GM12865 (cell line): ENCODE measurements around the gene KASH5.

Experiments
- DNase-seq: peaks from one replicate; pipeline ENCODE4 v3.0.0; 2010; ENCODE audit warnings: low read depth
- H3K4me3 ChIP-seq: 2 replicates; pipeline ENCODE4 v1.5.1; 2011; ENCODE audit warnings: mild to moderate bottlenecking, low read depth, low read length, control low read depth
- TF ChIP-seq, protein P1 (sequence below): IDR thresholded peaks from 2 replicates; pipeline ENCODE4 v1.5.1; 2011; ENCODE audit warnings: low read length, control low read depth, low read depth, inconsistent platforms; ENCODE audit not compliant: insufficient read depth; ENCODE audit errors: missing control alignments

The KASH5 gene

GRCh38 chr19:49434907-49435583, 47.0 kb downstream of the KASH5 start:
- H3K4me3 ChIP-seq, result no peak overlapping the region
- TF ChIP-seq, protein P1, sequence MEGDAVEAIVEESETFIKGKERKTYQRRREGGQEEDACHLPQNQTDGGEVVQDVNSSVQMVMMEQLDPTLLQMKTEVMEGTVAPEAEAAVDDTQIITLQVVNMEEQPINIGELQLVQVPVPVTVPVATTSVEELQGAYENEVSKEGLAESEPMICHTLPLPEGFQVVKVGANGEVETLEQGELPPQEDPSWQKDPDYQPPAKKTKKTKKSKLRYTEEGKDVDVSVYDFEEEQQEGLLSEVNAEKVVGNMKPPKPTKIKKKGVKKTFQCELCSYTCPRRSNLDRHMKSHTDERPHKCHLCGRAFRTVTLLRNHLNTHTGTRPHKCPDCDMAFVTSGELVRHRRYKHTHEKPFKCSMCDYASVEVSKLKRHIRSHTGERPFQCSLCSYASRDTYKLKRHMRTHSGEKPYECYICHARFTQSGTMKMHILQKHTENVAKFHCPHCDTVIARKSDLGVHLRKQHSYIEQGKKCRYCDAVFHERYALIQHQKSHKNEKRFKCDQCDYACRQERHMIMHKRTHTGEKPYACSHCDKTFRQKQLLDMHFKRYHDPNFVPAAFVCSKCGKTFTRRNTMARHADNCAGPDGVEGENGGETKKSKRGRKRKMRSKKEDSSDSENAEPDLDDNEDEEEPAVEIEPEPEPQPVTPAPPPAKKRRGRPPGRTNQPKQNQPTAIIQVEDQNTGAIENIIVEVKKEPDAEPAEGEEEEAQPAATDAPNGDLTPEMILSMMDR, result no peak
- no peak for DNase-seq

DNA sequence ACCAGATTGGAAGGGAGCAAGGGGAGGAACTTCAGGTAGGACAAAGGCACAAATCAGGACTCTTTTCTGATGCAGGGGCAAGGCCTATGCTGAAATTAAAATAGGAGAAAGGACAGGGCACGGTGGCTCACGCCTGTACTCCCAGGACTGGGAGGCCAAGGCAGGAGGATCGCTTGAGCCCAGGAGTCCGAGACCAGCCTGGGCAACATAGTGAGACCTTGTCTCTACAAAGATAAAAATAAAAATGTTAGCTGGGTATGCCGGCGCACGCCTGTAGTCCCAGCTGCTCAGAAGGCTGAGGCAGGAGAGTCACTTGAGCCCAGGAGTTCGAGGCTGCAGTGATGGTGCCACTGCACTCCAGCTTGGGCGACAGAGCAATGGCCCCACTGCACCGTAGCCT, 47.6 kb downstream of the KASH5 start:
- DNase-seq, result no peak
- TF ChIP-seq, protein P1, result no peak
- no peak overlapping the region for H3K4me3 ChIP-seq

GRCh38 chr19:49436381-49437017, 48.5 kb downstream of the KASH5 start:
- peak; percentile 79 for DNase-seq
- TF ChIP-seq, protein P1, result no peak
- no peak overlapping the region for H3K4me3 ChIP-seq

DNA sequence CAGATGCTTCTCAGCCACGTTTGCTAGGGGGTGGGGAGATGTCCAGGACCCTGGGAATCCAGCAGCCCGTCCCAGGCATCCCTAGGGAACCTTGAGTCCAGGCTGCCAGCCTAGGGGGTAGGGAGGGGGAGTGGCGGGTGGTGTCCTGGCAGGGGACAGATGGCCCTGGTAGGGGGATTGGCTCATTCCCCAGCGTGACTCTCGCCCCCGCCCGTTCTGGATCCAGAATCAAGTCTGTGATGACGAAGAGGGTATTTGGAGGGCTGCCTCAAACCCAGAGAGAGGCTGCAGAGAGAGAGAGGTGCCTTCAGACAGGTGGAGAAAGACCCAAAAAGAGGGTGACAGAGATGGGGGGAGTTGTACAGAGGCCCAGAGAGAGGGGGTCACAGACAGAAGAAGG, 49.2 kb downstream of the KASH5 start:
- no peak for DNase-seq
- TF ChIP-seq, protein P1, result no peak
- H3K4me3 ChIP-seq, result no peak overlapping the region

DNA sequence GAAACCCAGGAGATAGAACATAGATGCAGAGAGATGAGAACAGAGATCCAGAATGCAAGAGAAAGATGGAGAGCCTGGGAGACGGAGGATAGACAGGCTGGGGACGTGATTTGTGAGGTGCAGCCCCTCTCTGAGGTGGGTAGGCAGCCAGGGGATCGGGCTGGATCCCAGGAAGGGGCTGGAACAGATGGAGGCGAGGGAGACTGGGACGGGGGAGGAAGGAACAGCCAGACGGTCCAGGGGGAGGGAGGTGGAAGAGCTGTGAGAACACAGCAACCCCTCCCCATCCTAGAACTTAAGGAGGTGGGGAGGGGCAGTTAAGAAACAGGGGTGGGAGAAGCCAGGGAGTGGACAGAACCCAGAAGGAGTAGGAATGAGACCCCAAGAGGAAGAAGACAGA, 50.2 kb downstream of the KASH5 start:
- no peak for DNase-seq
- TF ChIP-seq, protein P1, result no peak
- no peak overlapping the region for H3K4me3 ChIP-seq

DNA sequence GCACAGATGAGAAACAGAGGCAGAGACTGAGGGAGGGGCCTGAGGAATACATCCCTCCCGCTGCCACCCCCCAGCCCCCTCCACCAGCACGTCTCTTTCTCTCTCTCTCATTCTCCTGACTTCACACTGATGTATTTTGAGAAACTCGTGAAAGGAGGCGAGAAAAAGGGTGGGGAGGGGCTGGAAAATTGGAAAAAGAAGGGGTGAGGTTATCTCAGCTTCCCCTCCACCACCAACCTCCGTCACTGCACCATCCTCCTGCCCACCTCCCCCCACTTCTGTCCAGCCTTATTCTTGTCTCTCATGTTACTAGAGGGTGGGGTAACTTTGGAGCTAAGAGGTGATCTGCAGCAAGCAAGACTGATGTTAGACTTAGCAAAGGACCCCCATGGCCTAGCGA, 51.8 kb downstream of the KASH5 start:
- TF ChIP-seq, protein P1, result no peak
- no peak for DNase-seq
- no peak overlapping the region for H3K4me3 ChIP-seq
